Measurements from ENCODE around the gene CLPSL1. TPM values are rescaled to one million over a fixed set of nuclear protein-coding genes. Genes with fewer than 3 reads are reported as not detected.
A peak's percentile ranks its signal among the peaks of the same experiment; 100 is the strongest.

CLPSL1 gene
- total and polyA plus RNA-seq, 2 experiments from 2014 or later = not detected

- Histone ChIP-seq H3K9ac (no peak overlapping the region), H3K79me2 (ENCODE audit: insufficient read depth) (no peaks in the 10 kb centered on the region), H3K4me3 (peak overlapping the region; percentile 38; the same call in 1 of the 2 replicates), H3K27me3 (replicated peaks; ENCODE audit: insufficient read depth) (no peaks in the 10 kb centered on the region), H3K27ac (no peak overlapping the region), H3K4me1 (ENCODE audit: insufficient read depth) (peaks cover 10% of the 10 kb centered on the region), H4K20me1 (ENCODE audit: insufficient read depth) (no peaks in the 10 kb centered on the region), H3K36me3 (ENCODE audit: low read depth) (no peaks in the 10 kb centered on the region), H3F3A (ENCODE audit: insufficient read depth) (no peaks in the 10 kb centered on the region), H3K4me2 (ENCODE audit: unreplicated experiment) (peak overlapping the region; percentile 61), H2AFZ (peak overlapping the region; percentile 69), H3K9me3 (ENCODE audit: low read depth) (no peaks in the 10 kb centered on the region), H3K9me2 (ENCODE audit: insufficient read depth) (no peaks in the 10 kb centered on the region)
- TF ChIP-seq EZH2 (IDR thresholded peaks at IDR 0.05; ENCODE audit: insufficient read depth, poor library complexity, severe bottlenecking) = no peak
- TF ChIP-seq EZH2phosphoT487 (IDR thresholded peaks at IDR 0.05; ENCODE audit: insufficient read depth, low read depth) = no peak
- DNase-seq = peak; percentile 87
- 36 to 38% methylated on average over 14 of the region's 14 CpGs for WGBS, 2 experiments (ENCODE audit: low coverage in 1 of 2, low lambda C conversion rate in 2 of 2, missing lambda C conversion rate in 2 of 2)
- in situ Hi-C loops (cut with MboI) = no loop called here
Measured at GRCh38 chr6:35810971-35811698, 30.3 kb downstream of the CLPSL1 start.

GRCh38 chr6:35811699-35811995 is 30.8 kb downstream of the CLPSL1 start:
- Histone ChIP-seq H3K79me2 (ENCODE audit: insufficient read depth) (no peaks in the 10 kb centered on the region), H3K27me3 (replicated peaks; ENCODE audit: insufficient read depth) (no peaks in the 10 kb centered on the region), H3K9me3 (ENCODE audit: low read depth) (no peaks in the 10 kb centered on the region), H3K27ac (no peak overlapping the region), H4K20me1 (ENCODE audit: insufficient read depth) (no peaks in the 10 kb centered on the region), H3K36me3 (ENCODE audit: low read depth) (no peaks in the 10 kb centered on the region), H3K9ac (no peak overlapping the region), H3F3A (ENCODE audit: insufficient read depth) (no peaks in the 10 kb centered on the region), H3K4me3 (no peak overlapping the region), H3K4me1 (ENCODE audit: insufficient read depth) (peaks cover 10% of the 10 kb centered on the region), H3K9me2 (ENCODE audit: insufficient read depth) (no peaks in the 10 kb centered on the region), H3K4me2 (ENCODE audit: unreplicated experiment) (peak overlapping the region; percentile 61), H2AFZ (peak overlapping the region; percentile 69)
- no peak for DNase-seq
- in situ Hi-C loops (cut with MboI) = no loop called here
- no peak for TF ChIP-seq EZH2 (IDR thresholded peaks at IDR 0.05; ENCODE audit: insufficient read depth, poor library complexity, severe bottlenecking)
- TF ChIP-seq EZH2phosphoT487 (IDR thresholded peaks at IDR 0.05; ENCODE audit: insufficient read depth, low read depth) = no peak
- WGBS, 2 experiments (ENCODE audit: low coverage in 1 of 2, low lambda C conversion rate in 2 of 2, missing lambda C conversion rate in 2 of 2) = 39 to 51% methylated on average over 6 of the region's 6 CpGs

- Histone ChIP-seq H3K79me2 (ENCODE audit: insufficient read depth) (no peaks in the 10 kb centered on the region), H3K4me3 (no peak overlapping the region), H3K9me3 (ENCODE audit: low read depth) (no peaks in the 10 kb centered on the region), H3K27me3 (replicated peaks; ENCODE audit: insufficient read depth) (no peaks in the 10 kb centered on the region), H3F3A (ENCODE audit: insufficient read depth) (no peaks in the 10 kb centered on the region), H4K20me1 (ENCODE audit: insufficient read depth) (no peaks in the 10 kb centered on the region), H3K9me2 (ENCODE audit: insufficient read depth) (no peaks in the 10 kb centered on the region), H2AFZ (no peak overlapping the region), H3K36me3 (ENCODE audit: low read depth) (no peaks in the 10 kb centered on the region), H3K9ac (no peak overlapping the region), H3K4me2 (ENCODE audit: unreplicated experiment) (no peak overlapping the region), H3K4me1 (ENCODE audit: insufficient read depth) (no peaks in the 10 kb centered on the region), H3K27ac (no peak overlapping the region)
- TF ChIP-seq EZH2 (IDR thresholded peaks at IDR 0.05; ENCODE audit: insufficient read depth, poor library complexity, severe bottlenecking) (no peak), EZH2phosphoT487 (IDR thresholded peaks at IDR 0.05; ENCODE audit: insufficient read depth, low read depth) (no peak)
- no peak for DNase-seq
- in situ Hi-C loops (cut with MboI) = no loop called here
Measured at GRCh38 chr6:35817515-35817914, 36.7 kb downstream of the CLPSL1 start.

GRCh38 chr6:35823601-35824000 is 42.8 kb downstream of the CLPSL1 start:
- in situ Hi-C loops (cut with MboI) = no loop called here
- no peak overlapping the region for H2AFZ ChIP-seq
- H3K9me2 ChIP-seq (ENCODE audit: insufficient read depth) = no peaks in the 10 kb centered on the region
- no peak overlapping the region for H3K27ac ChIP-seq
- H3F3A ChIP-seq (ENCODE audit: insufficient read depth) = no peaks in the 10 kb centered on the region
- no peaks in the 10 kb centered on the region for H3K27me3 ChIP-seq (replicated peaks; ENCODE audit: insufficient read depth)
- no peaks in the 10 kb centered on the region for H3K4me1 ChIP-seq (ENCODE audit: insufficient read depth)
- H3K36me3 ChIP-seq (ENCODE audit: low read depth) = no peaks in the 10 kb centered on the region
- no peaks in the 10 kb centered on the region for H4K20me1 ChIP-seq (ENCODE audit: insufficient read depth)
- H3K9me3 ChIP-seq (ENCODE audit: low read depth) = no peaks in the 10 kb centered on the region
- no peak overlapping the region for H3K4me2 ChIP-seq (ENCODE audit: unreplicated experiment)
- no peak overlapping the region for H3K9ac ChIP-seq
- H3K79me2 ChIP-seq (ENCODE audit: insufficient read depth) = no peaks in the 10 kb centered on the region
- DNase-seq = no peak
- TF ChIP-seq EZH2 (IDR thresholded peaks at IDR 0.05; ENCODE audit: insufficient read depth, poor library complexity, severe bottlenecking) = no peak
- no peak for TF ChIP-seq EZH2phosphoT487 (IDR thresholded peaks at IDR 0.05; ENCODE audit: insufficient read depth, low read depth)
- H3K4me3 ChIP-seq = no peak overlapping the region
- 44 to 52% methylated on average over 2 of the region's 2 CpGs for WGBS, 2 experiments (ENCODE audit: low coverage in 1 of 2, low lambda C conversion rate in 2 of 2, missing lambda C conversion rate in 2 of 2)
